HTR-8/SVneo (cell line): Measurements from ENCODE around the gene RNF213.
A peak's percentile ranks its signal among the peaks of the same experiment; 100 is the strongest.
"Not testable (repeated sequence)": the region's sequence is repeated elsewhere in the genome, so short reads cannot be mapped to it uniquely, and the experiment has no call there.

Experiments
- DNase-seq: peaks from one replicate; pipeline ENCODE4 v3.0.0; 2011; ENCODE audit warnings: low spot score, mixed read lengths; ENCODE audit not compliant: insufficient read length
- FAIRE-seq: peaks from 2 replicates; lab custom pipeline; 2011; peaks lifted over from hg19 to GRCh38; lab: Jason Lieb, UNC

Gene RNF213

DNA sequence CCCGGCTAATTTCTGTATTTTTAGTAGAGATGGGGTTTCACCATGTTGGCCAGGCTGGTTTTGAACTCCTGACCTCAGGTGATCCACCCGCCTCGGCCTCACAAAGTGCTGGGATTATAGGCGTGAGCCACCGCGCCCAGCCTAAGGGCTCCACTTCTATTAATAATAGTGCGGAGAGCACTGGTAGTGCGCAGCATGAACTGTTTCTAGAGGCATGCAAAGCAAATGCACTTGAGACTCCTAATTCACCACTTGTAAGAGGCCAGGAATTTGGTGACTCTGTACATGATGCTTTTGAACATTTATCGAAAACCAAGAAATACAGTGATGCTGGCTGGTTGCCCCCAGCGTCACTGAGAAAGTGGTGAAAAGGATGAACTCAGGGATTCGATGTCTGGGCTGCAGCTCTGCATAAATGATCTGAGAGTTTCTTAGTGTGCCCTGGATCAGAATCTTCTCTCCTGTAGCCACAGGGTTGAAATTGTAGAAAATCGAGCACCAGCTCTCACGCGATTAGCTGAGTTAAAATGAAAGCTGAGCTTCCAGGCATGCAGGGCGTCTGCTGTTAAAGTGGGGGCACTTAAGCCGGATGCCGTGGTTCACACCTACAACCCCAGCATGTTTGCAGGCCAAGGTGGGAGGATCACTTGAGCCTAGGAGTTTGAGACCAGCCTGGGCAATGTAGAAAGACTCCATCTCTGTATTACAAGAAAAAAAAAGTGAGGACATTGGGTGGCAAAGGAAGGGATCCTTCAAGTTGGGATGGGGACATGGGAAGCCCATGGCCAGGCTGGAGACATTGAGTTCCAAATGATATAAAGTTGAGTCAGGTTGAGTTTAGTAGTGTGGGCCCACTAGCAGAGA, 4.8 kb downstream of the RNF213 start:
- DNase-seq (no peak), FAIRE-seq (no peak)

DNA sequence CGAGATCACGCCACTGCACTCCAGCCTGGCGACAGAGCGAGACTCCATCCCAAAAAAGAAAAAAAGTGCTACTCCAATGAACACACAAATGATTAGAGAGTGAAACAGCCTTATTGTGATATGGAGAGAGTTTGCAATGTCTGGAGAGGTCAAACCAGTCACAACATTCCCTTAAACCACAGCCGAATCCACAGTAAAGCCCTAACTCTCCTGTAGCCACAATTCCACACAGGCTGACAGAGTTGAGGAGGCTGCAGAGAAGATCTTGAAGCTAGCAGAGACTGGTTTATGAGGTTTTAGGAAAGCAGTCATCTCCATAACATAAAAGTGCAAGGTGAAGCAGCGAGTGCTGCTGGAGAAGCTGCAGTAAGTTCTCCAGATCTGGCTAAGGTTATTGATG, 6.7 kb downstream of the RNF213 start:
- FAIRE-seq (no peak), DNase-seq (no peak)

DNA sequence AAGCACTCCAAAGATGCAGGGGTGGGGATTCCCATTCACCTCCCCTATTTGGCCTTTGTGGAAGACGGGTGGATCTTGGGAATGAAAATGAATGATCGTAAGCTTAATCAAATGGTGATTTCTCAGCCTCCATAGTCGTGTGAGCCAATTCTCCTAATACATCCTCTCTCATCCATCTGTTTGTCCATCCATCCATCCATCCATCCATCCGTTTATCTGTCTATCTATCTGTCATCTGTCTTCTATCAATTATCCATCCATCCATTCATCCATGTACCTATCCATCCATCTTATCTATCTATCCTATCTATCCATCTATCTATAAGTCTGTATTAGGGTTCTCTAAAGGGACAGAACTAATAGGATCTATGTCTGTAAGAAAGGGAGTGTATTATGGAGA, 7.8 kb downstream of the RNF213 start:
- FAIRE-seq (no peak), DNase-seq (no peak)

DNA sequence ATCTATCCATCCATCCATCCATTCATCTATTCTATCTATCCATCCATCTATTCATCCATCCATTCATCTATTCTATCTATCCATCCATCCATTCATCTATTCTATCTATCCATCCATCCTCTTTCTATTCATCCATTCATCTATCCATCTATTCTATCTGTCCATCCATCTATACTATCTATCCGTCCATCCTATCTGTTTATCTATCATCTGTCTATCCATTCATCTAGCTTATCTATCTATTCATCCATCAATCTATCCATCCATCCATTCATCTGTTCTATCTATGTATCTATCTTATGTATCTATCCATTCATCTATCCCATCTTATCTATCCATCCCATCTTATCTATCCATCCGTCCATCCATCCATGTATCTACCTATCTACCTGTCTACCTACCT, 8.8 kb downstream of the RNF213 start:
- DNase-seq (no peak), FAIRE-seq (no peak)

DNA sequence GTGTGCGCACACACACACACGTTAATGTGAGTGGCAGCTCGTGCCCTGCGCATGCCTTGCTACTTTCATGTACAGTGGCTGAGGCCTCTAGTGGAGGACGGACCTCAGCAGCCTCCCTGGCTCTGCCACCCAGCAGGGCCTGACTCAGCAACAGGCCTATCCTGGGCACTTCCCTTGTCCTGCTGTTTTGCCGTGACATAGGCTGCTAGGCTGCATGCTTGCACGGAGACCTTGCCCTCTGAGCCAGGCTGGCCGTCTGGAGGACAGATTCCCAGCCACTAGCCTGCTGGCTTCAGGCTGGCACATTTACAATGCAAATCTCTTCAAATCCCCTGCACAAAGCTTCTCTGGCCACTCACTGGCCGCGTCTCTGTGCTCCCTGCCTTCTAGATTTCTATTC, 9.5 kb downstream of the RNF213 start:
- FAIRE-seq, result no peak
- DNase-seq, result no peak

DNA sequence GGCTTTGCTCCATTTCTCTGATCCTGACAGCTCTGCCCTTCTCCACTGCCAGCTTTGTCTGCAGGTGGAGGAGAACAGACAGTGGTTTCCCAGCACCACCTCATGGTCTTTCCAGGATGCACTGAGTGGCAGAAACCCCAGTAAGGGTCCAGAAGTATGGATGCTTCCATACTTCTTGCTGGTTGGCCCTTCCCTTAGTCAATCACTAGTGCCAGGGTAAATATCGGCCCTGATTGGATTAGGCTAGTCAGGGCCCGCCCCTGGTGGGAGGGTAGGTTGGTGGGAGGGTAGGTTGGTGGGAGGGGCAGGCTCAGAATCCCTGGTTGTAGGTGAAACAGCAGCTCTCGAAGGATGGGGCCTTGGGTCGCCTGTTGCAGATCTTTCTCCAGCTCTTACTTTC, 10.2 kb downstream of the RNF213 start:
- FAIRE-seq, result no peak
- DNase-seq, result peak; percentile 56

DNA sequence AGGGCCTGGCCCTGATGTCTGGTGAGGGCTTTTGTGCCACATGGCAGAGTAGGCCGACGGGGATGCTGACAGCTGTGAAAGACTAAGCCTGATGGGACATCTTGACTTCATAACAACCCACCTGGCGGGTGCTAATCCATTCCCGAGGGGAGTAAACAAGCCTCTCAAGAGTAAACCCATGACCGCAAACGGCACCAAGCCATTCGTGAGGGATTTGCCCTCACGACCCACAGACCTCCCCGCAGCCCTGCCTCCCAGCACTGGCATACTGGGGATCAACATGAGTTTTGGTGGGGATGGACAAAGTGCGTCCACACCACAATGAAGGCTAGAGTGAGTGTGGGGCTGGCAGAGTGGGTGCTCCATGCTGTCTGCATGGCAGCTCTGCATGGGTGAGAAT, 11.7 kb downstream of the RNF213 start:
- FAIRE-seq, result no peak
- DNase-seq, result no peak

DNA sequence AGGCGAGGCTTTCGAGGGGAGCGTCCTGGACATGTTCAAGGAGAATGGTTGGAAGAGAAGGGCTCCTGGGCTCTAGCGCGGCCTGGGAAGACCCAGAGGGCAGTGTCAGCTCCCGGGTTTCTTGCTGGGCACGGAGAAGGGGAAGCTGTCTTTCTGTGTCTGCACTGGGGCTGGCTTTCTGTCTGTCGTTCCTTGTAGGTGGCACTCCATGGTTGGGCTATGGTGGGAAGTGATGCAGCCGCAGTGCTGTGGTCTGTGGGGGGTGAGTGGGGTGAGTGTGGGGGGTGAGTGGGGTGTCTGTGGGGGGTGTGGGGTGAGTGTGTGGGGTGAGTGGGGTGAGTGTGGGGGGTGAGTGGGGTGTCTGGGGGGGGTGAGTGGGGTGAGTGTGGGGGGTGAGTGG, 13.7 kb downstream of the RNF213 start:
- FAIRE-seq (no peak), DNase-seq (no peak)

DNA sequence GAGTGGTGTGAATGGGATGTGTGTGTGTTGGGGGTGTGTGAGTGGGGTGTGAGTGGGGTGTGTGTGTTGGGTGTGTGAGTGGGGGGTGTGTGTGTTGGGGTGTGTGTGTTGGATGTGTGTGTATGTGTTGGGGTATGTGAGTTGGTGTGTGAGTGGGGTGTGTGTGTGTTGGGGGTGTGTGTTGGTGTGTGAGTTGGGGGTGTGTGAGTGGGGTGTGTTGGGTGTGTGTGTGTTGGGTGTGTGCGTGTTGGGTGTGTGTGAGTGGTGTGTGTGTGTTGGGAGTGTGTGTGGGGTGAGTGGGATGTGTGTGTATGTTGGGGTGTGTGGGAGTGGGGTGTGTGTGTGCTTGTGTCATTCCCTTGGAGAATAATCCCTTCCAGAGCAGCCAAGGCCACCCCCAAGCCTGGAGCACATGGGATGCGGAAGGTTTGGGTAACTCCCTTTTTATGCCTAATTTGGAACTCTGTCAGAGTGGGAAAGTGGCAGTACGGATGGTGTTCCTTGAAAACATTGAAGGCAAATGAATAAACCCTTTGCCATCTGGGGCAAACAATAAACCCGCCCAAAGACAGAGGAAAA, 14.3 kb downstream of the RNF213 start:
- FAIRE-seq (peak; percentile 81), DNase-seq (no peak)

DNA sequence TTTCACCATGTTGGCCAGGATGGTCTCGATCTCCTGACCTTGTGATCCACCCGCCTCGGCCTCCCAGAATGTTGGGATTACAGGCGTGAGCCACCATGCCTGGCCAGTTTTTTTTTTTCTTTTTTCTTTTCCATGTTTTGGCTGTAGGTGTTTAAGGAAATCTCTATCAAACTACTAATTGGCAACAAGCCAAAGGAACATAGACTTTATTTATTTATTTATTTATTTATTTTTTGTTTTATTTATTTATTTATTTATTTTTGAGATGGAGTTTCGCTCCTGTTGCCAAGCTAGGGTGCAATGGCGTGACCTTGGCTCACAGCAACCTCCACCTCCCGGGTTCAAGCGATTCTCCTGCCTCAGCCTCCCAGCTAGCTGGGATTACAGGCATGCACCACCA, 15.2 kb downstream of the RNF213 start:
- not testable (repeated sequence) for DNase-seq, FAIRE-seq

DNA sequence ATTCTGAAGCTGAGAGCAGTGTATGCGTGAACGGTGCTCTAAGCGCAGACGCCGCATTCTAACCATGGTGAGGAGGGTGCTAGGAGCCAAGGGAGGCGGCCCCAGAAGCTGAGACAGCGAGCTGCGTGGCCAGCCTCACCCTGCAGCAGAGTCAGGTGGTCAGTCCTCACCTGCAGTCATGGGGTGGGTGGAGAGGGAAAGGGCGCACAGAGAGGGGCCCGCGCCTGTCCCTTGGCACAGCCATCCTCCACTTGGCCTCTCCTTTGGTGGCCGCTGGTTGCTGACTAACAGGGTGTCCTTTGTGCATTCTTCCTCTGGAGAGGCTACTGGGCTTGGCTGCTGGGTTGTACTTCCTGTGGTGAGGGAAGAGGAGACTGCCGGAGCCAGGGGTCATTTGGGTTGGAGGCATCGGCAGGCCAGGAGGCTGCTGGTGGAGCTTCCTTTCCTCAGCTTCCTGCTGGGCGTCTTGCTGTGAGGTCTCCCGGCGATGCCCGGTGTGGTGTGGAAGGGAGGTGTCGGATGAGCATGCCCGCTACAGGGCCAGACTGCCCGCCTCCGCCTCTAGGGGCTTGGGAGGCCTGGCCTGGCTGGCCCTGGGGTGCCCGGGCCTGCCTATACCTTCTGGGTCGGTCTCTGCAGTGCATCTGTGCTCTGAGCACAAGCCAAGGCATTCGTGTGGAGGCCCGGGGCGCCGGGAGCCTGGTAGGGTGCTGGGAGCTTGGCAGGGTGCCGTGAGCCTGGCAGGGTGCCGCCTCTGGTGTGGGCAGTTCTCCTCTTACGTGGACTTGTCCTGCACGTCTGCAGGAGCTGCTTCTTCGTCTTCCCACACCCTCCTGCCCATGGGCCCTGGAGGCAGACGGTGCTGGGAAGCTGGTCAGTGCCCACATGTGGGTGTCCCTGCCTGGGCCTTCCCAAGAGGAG, 17.4 kb downstream of the RNF213 start:
- no peak for DNase-seq
- no peak for FAIRE-seq

DNA sequence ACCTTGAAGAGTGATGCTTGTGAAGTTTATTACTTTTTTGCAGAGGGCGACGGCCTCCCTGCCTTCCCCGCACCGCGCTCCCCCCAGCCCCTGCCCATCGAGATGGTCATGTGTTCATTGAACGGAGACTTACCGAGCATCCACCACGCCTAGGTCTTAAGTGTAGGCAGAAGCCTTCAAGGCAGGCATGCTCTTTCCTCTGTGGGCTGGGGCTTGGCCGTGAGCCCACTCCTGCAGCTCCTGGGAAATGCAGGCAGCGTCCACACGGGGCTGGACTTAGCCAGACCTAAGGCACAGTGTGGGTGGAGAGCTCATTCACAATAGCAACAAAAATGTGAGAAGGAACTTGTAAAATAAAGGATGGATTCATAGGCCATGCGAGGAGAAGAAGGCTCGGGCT, 19.2 kb downstream of the RNF213 start:
- FAIRE-seq (no peak), DNase-seq (no peak)

DNA sequence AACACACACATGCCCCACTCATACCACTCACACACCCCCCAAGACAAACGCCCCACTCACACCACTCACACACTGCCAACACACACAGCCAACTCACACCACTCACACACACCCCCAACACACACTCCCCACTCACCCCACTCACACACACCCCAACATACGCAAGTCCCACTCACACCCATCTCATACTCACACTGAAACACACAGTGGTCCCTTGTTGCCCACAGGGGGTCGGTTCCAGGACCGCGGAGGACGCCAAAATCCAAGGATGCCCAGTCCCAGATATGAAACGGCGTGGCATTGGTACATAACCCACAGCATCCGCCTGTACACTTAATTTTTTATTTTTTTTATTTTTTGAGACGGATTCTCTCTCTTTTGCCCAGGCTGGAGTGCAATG, 20.9 kb downstream of the RNF213 start:
- DNase-seq (no peak), FAIRE-seq (no peak)

DNA sequence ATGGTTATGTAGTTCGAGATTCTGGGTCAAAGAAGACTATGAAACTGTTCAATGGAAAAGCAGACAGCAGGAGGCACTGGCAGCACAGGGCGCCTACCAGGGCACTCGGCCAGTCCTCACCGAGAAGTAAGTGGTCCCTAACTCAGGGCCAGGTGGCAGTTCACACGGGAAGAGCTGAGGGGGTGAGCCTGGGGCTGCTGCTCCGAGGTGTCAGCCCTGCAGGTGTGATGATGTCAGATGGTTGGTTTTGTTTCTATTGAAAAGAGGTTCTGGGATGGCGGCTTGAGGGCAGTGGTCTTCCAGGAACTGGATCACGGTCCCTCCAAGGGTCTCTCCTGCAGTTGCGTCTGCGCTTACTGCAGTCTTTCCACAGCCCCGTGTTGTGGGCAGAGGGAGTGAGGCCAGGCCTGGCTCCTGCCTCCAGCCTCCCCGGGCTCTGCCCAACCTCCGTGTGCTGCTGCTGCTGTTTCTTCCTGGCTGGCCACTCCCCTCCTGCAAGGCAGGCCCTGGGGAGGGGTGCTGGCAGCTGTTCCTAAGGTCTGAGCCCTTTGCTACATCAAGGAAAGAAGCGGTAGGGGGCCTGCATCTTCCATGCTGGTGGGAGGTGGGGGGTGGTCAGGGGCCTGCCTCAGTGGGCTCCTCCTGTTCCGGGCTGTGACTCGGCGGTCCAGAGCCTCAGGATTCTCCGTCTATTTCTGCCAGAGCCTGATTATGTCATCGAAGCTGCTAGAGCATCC, 22.6 kb downstream of the RNF213 start:
- DNase-seq (no peak), FAIRE-seq (no peak)

DNA sequence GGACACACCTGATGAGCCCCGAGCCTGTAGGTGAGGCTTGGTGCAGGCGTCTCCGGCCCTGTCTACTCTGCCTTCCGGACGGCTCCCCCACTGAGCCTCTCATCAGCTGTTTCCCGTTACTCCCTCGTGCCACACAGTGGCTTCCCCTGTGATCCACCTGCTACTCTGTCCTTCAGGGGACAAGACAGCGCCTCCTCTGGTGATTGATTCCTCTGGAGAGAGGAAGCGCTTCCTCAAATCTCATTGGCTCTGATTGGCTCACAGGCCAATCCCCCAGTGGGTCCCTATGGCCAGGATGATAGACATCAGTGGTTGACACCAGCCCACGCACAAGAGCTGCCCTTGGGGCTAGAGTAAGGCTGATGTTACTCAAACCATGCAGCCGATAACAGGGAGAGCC, 24.0 kb downstream of the RNF213 start:
- DNase-seq (no peak), FAIRE-seq (no peak)

DNA sequence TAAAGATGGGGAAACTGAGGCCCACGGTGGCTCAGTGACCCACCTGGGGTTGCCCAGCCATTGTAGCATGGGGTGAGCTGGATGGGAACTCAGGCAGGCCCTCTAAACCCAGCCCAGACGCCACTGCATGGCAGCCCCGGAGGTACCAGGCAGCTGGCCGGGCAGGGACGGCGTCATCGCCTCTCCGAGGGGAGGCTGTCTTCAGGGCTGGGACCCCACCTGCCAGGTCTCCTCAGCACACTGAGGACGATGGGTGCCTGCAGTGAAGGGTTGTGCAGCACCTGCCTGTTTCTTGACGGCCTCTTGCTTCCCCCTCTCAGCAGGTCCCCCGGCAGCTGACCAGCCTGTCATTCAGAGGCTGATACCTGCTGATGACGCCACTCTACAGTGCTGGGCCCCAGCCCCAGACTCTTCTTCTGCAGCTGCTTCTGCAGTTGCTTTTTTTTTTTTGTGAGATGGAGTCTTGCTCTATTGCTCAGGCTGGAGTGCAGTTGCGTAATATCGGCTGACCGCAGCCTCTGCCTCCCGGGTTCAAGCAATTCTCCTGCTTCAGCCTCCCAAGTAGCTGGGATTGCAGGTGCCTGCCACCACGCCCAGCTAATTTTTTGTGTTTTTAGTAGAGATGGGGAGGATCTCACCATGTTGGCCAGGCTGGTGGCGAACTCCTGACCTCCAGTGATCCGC, 24.7 kb downstream of the RNF213 start:
- DNase-seq, result no peak
- FAIRE-seq, result no peak

DNA sequence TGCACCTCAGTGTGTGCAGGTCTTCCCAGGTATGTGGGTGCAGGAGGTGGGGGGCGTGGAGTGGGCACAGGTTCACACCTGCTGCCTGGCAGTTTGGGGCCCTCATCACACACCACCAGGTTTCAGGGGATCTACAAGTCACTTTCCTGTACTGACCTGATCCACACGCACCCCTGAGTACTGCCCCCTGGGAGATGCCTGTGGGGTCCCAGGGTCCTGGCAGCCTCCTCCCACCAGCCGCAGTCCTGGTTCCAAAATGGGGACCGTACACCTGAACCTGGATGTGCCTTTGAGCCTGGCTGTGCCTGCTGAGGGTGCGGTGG, 25.9 kb downstream of the RNF213 start:
- no peak for DNase-seq
- no peak for FAIRE-seq

DNA sequence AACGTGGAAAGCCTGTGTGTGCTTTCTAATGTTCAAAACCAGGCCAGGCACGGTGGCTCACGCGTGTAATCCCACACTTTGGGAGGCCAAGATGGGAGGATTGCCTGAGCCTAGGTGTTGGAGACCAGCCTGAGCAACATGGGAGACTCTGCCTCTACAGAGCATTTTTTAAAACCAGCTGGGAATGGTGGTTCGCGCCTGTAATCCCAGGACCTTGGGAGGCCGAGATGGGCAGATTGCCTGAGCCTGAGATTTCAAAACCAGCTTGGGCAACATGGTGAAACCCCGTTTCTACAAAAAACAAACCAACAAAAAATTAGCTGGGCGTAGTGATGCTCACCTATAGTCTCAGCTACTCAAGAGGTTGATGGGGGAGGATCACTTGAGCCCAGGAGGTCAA, 26.4 kb downstream of the RNF213 start:
- FAIRE-seq (no peak), DNase-seq (no peak)

DNA sequence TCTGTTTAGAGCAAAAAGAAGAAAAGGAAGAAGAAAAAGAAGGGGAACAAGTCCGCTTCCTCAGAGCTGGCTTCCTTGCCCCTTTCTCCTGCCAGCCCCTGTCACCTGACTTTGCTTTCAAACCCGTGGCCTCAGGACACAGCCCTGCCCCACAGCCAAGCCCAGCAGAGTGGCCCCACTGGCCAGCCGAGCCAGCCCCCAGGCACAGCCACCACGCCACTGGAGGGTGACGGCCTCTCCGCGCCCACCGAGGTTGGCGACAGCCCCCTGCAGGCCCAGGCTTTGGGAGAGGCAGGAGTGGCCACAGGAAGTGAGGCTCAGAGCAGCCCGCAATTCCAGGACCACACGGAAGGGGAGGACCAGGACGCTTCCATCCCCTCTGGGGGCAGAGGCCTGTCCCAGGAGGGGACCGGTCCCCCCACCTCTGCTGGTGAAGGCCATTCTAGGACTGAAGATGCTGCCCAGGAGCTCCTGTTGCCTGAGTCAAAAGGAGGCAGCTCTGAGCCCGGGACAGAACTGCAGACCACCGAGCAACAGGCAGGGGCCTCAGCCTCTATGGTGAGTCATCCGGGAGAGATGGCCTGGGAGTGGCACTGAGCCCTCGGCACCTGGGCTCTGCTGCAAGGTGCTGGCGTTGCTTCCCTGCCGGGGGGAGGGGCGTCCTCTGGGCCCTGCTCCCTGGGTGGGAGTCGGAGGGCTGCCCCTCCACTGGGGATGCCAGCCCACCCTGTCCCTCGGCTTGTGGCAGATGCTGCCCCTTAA, 27.3 kb downstream of the RNF213 start:
- no peak for FAIRE-seq
- DNase-seq, result no peak
